ENCODE data around the gene VCP.

Gene VCP

GRCh38 chr9:35102769-35103659, 30.6 kb upstream of the VCP start, which contains the start of gene STOML2:
Gene STOML2, minus strand, starts transcription at chr9:35103131. Its CDS starts 37 bp downstream, at chr9:35103094.
- no peak for TF ChIP-seq CTCF (IDR thresholded peaks at IDR 0.05; ENCODE audit: low read depth, low read length)
- DNase-seq (ENCODE audit: low read depth in 2 of 2), result peak; percentile 97 to 98
- peak within 1 kb of the TSS; percentile 74 to 77 for H3K4me3 ChIP-seq (replicated peaks in 1 of 2; ENCODE audit: low read depth in 2 of 2, low read length in 2 of 2)

- H3K4me3 ChIP-seq (replicated peaks in 1 of 2; ENCODE audit: low read depth in 2 of 2, low read length in 2 of 2), result peak overlapping the region; percentile 74 to 77
- TF ChIP-seq CTCF (IDR thresholded peaks at IDR 0.05; ENCODE audit: low read depth, low read length), result no peak
- peak; percentile 14 to 28 for DNase-seq (ENCODE audit: low read depth in 2 of 2)
Observed at GRCh38 chr9:35102465-35102768, 30.0 kb upstream of the VCP start.

GRCh38 chr9:35097573-35097972, 25.1 kb upstream of the VCP start:
- no peak overlapping the region for H3K4me3 ChIP-seq (replicated peaks in 1 of 2; ENCODE audit: low read depth in 2 of 2, low read length in 2 of 2)
- TF ChIP-seq CTCF (IDR thresholded peaks at IDR 0.05; ENCODE audit: low read depth, low read length), result no peak
- DNase-seq (ENCODE audit: low read depth in 2 of 2), result no peak

- peak; percentile 82 to 87 for DNase-seq (ENCODE audit: low read depth in 2 of 2)
- peak within 1 kb of the TSS; percentile 98 to 100 for H3K4me3 ChIP-seq (replicated peaks in 1 of 2; ENCODE audit: low read depth in 2 of 2, low read length in 2 of 2)
- peak; percentile 96 for TF ChIP-seq CTCF (IDR thresholded peaks at IDR 0.05; ENCODE audit: low read depth, low read length)
Observed at GRCh38 chr9:35096035-35096849, 23.8 kb upstream of the VCP start, which contains the start of gene PIGO. Gene PIGO, minus strand, starts transcription at chr9:35096591. Its CDS starts 1,026 bp downstream, at chr9:35095565.

GRCh38 chr9:35091536-35091935, 19.1 kb upstream of the VCP start:
- no peak for DNase-seq (ENCODE audit: low read depth in 2 of 2)
- no peak for TF ChIP-seq CTCF (IDR thresholded peaks at IDR 0.05; ENCODE audit: low read depth, low read length)
- H3K4me3 ChIP-seq (replicated peaks in 1 of 2; ENCODE audit: low read depth in 2 of 2, low read length in 2 of 2), result no peak overlapping the region

GRCh38 chr9:35089434-35089833, 17.0 kb upstream of the VCP start:
- H3K4me3 ChIP-seq (replicated peaks in 1 of 2; ENCODE audit: low read depth in 2 of 2, low read length in 2 of 2), result no peak overlapping the region
- no peak for TF ChIP-seq CTCF (IDR thresholded peaks at IDR 0.05; ENCODE audit: low read depth, low read length)
- DNase-seq (ENCODE audit: low read depth in 2 of 2), result no peak

Data from cardiac fibroblast (primary cell).